ENCODE measurements around the gene MYL11. TPM values are rescaled to one million over a fixed set of nuclear protein-coding genes. Genes with fewer than 3 reads are reported as not detected.

Gene MYL11
- total RNA-seq, 1 donor from 2014 or later: not detected

GRCh38 chr16:30368122-30368791 lies 6.3 kb upstream of the MYL11 start:
- no peak for ATAC-seq
- no peak for DNase-seq (ENCODE audit: low spot score)
- intact Hi-C loops (cut with DNase I): no loop called here

GRCh38 chr16:30368792-30369090 lies 5.9 kb upstream of the MYL11 start:
- intact Hi-C loops (cut with DNase I): no loop called here
- no peak for DNase-seq (ENCODE audit: low spot score)
- no peak for ATAC-seq

GRCh38 chr16:30369091-30369937 lies 5.3 kb upstream of the MYL11 start:
- DNase-seq (ENCODE audit: low spot score) (no peak), ATAC-seq (no peak)
- intact Hi-C loops (cut with DNase I): no loop called here

GRCh38 chr16:30369938-30370455 lies 4.6 kb upstream of the MYL11 start:
- intact Hi-C loops (cut with DNase I): no loop called here
- DNase-seq (ENCODE audit: low spot score) (no peak), ATAC-seq (no peak)

- ATAC-seq (peak; percentile 97), DNase-seq (ENCODE audit: low spot score) (peak; percentile 99)
- intact Hi-C loops (cut with DNase I): no loop called here
These were observed 4.0 kb upstream of the MYL11 start, which contains the start of gene TBC1D10B for GRCh38 chr16:30370456-30371247. Gene TBC1D10B (minus strand): TSS chr16:30370494. CDS start chr16:30370183, 311 bp downstream.

GRCh38 chr16:30371248-30371816 lies 3.3 kb upstream of the MYL11 start:
- intact Hi-C loops (cut with DNase I): no loop called here
- ATAC-seq (no peak), DNase-seq (ENCODE audit: low spot score) (no peak)

GRCh38 chr16:30372038-30372712 lies 2.4 kb upstream of the MYL11 start:
- DNase-seq (ENCODE audit: low spot score): no peak
- intact Hi-C loops (cut with DNase I): no loop called here
- no peak for ATAC-seq

- intact Hi-C loops (cut with DNase I): no loop called here
- no peak for ATAC-seq
These were observed 1.9 kb upstream of the MYL11 start for GRCh38 chr16:30372725-30373124.

GRCh38 chr16:30375864-30376263 lies 1.3 kb downstream of the MYL11 start:
- intact Hi-C loops (cut with DNase I): no loop called here
- no peak for ATAC-seq
- no peak for DNase-seq (ENCODE audit: low spot score)

More at GRCh38 chr16:30372725-30373124, 1.9 kb upstream of the MYL11 start:
- no peak for DNase-seq (ENCODE audit: low spot score)

GRCh38 chr16:30376461-30376902 lies 1.9 kb downstream of the MYL11 start:
- DNase-seq (ENCODE audit: low spot score) (no peak), ATAC-seq (no peak)
- intact Hi-C loops (cut with DNase I): no loop called here

- DNase-seq (ENCODE audit: low spot score) (no peak), ATAC-seq (no peak)
- intact Hi-C loops (cut with DNase I): no loop called here
These were observed 2.6 kb downstream of the MYL11 start for GRCh38 chr16:30377050-30377811.

GRCh38 chr16:30377812-30378235 lies 3.2 kb downstream of the MYL11 start:
- intact Hi-C loops (cut with DNase I): no loop called here
- ATAC-seq (peak; percentile 84), DNase-seq (ENCODE audit: low spot score) (peak; percentile 97)

- DNase-seq (ENCODE audit: low spot score) (peak; percentile 99), ATAC-seq (peak; percentile 97)
- intact Hi-C loops (cut with DNase I): no loop called here
These were observed 3.9 kb downstream of the MYL11 start for GRCh38 chr16:30378236-30379157.

- intact Hi-C loops (cut with DNase I): no loop called here
- ATAC-seq: no peak
- no peak for DNase-seq (ENCODE audit: low spot score)
These were observed 4.7 kb downstream of the MYL11 start for GRCh38 chr16:30379158-30379783.

- DNase-seq (ENCODE audit: low spot score) (no peak), ATAC-seq (no peak)
- intact Hi-C loops (cut with DNase I): no loop called here
These were observed 5.6 kb downstream of the MYL11 start for GRCh38 chr16:30380072-30380802.

- intact Hi-C loops (cut with DNase I): no loop called here
- ATAC-seq (no peak), DNase-seq (ENCODE audit: low spot score) (no peak)
These were observed 6.2 kb downstream of the MYL11 start for GRCh38 chr16:30380803-30381208.

All from sciatic nerve (tissue), 2 donors.